ENCODE results near the gene CCDC61.

GRCh38 chr19:46063201-46063600 is 67.9 kb downstream of the CCDC61 start:
- no peak for TF ChIP-seq CTCF (IDR thresholded peaks at IDR 0.05)
- TF ChIP-seq POLR2A (IDR thresholded peaks at IDR 0.05): no peak
- TF ChIP-seq POLR2AphosphoS5 (IDR thresholded peaks at IDR 0.05; ENCODE audit: insufficient read depth in 1 of 2, low read depth in 1 of 2): no peak
